GM18520 (cell line): ENCODE results near the gene ST6GALNAC3.
"Not testable (repeated sequence)": the region's sequence is repeated elsewhere in the genome, so short reads cannot be mapped to it uniquely, and the experiment has no call there.

Experiments used
- ATAC-seq: cut with Tn5 transposase; IDR thresholded peaks from one replicate; pipeline ENCODE4 v1.9.1; 2021; ENCODE audit not compliant: unreplicated experiment

ST6GALNAC3 gene

GRCh38 chr1:76613886-76614285 is 539.3 kb downstream of the ST6GALNAC3 start:
- no peak for ATAC-seq

DNA sequence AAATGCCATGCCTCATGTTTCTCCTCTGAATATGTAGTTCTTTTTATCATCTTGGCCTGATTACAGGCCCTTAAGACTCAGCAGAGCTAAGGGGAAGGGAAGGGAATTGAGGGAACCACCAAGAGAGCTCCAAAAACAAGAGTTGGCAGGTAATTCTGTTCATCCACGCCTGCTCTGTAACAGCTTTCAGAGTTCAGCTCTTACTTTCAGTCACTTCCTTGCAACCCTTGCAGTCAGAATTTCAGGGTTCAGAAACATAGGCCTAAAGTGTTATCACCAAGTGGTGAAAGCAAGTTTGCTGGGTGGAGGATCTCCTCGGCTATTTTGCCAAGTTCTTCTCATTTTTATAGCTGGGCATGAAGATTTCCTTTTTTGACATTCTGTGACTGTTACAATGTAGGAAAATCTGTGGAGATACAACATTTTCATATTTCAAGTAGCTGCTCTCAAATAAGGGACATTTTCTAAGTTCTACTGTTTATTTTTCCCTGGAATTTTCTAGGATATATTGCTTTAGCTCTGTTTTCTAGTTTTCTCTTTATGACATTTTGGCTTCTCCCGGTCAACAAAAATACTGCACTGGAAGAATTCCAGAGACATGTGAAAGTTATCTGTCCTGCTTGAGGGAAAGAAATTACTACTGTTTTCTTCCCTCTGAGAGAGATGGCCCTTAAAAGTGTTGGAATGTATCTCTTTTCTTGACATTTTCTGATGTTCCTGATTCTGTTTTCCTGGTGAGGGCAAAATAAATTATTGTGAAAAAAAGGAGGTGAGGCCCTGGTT is 540.9 kb downstream of the ST6GALNAC3 start:
- ATAC-seq: no peak

- ATAC-seq: no peak
Observed at GRCh38 chr1:76620371-76620770, 545.8 kb downstream of the ST6GALNAC3 start.

DNA sequence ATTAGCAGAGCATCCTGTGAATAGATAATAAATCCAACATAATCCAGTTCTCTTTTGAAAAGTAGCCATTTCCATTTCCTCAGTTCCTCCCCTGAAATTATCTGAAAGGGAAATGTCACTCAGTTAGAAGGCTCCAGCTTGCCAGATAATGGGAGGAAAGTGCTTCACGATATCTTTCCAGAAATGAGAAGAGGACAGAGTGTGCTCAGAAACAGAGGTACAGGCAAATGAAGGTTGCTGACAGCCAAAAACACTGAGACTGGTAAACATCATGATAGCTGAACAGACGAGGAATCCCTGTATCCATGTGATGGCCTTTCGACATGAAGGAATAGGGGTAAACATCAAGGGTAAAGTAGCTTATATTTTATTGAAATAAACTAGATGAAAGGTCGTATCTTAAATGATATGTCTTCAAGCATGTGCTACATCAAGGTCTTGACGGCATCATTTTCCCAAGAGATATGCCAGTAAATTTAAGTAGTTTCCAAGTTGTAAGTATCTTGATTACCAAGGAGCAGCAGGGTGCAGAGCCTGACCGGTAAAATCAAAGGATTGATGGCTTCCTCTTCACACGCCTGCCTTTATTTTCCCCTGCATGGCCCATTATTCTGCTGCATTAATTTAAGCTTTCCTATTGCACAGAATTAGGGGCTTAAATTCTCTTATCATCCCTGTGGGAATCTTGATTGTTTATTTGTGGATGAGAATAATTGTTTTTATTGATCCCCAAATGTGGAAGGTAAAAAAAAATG is 548.4 kb downstream of the ST6GALNAC3 start:
- no peak for ATAC-seq

DNA sequence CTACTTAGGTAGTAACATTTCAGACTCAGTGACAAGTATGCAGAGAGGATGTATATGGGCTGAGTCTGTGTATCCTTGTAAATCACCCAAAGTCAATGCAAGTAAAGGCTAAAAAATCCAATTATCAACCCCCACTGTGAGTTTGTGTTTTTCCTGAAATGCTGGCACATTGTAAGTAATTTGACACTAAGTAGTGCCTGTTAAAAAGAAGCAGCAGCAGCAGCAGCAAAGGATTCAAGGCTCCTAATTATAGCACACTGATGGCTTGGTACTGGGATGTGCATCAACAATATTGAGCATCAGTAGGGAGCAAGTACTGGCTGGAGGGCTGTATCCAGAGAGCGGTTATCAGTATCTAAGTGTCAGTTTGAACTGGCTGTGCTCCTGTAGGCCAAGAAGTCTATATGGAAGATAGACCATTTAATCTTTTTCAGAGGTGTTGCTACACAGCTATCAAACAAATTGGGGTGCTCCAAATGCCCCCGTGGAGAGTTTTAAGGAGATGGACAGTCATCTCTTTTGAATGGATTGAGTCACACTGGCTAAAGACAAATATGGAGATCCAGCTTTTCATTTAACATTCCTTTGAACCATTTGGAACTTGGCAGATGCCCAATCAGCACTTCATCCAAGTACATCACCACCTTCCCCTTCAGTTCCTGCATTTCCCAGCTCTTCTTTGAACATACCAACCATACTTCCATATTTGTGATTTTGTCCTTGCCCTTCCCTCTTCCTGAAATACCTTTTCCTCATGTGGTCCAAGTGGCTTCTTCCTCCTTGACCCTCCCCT is 551.5 kb downstream of the ST6GALNAC3 start:
- ATAC-seq: no peak

- ATAC-seq: no peak
Observed at GRCh38 chr1:76627498-76627897, 553.0 kb downstream of the ST6GALNAC3 start.

DNA sequence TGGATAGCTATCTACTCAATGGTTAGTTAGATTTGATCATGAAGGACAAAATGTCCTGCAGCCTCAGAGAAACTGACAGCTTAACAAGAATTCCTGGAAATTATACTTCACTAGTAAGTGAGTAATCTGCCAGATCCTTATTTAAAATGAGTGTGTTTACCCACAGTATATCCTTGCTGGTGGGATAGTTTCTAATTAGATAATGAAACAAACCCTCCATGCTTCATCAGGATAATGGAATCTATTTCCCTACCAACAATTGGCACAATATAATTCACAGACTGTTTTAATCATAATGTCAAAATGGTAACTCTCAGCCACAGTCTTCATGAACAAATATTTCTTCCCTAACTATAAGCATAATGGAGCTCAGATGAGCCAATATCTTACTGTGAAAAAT is 553.4 kb downstream of the ST6GALNAC3 start:
- ATAC-seq: no peak

GRCh38 chr1:76632136-76632535 is 557.6 kb downstream of the ST6GALNAC3 start:
- no peak for ATAC-seq

GRCh38 chr1:76635784-76636183 is 561.2 kb downstream of the ST6GALNAC3 start:
- no peak for ATAC-seq

GRCh38 chr1:76639181-76639580 is 564.6 kb downstream of the ST6GALNAC3 start:
- no peak for ATAC-seq

- ATAC-seq: no peak
Observed at GRCh38 chr1:76640092-76640491, 565.5 kb downstream of the ST6GALNAC3 start.

GRCh38 chr1:76640723-76641122 is 566.2 kb downstream of the ST6GALNAC3 start:
- ATAC-seq: no peak

GRCh38 chr1:76644139-76644538 is 569.6 kb downstream of the ST6GALNAC3 start:
- no peak for ATAC-seq

GRCh38 chr1:76652860-76653259 is 578.3 kb downstream of the ST6GALNAC3 start:
- ATAC-seq: not testable (repeated sequence)

DNA sequence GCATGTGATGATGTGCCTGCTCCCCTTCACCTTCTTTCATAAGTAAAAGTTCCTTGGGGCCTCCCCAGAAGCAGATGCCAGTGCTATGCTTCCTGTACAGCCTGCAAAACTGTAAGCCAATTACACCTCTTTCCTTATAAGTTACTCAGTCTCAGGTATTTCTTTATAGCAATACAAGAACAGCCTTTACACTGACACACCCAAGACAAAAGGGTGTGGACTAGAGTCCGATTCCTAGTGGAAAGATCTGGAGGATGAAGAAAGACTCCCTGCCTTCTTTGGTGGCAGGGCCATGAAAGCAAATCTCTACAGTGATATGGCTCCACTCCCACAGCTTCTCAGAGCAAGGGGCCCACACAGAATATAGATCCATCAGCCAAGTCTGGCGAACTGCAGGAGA is 583.1 kb downstream of the ST6GALNAC3 start:
- ATAC-seq: no peak

DNA sequence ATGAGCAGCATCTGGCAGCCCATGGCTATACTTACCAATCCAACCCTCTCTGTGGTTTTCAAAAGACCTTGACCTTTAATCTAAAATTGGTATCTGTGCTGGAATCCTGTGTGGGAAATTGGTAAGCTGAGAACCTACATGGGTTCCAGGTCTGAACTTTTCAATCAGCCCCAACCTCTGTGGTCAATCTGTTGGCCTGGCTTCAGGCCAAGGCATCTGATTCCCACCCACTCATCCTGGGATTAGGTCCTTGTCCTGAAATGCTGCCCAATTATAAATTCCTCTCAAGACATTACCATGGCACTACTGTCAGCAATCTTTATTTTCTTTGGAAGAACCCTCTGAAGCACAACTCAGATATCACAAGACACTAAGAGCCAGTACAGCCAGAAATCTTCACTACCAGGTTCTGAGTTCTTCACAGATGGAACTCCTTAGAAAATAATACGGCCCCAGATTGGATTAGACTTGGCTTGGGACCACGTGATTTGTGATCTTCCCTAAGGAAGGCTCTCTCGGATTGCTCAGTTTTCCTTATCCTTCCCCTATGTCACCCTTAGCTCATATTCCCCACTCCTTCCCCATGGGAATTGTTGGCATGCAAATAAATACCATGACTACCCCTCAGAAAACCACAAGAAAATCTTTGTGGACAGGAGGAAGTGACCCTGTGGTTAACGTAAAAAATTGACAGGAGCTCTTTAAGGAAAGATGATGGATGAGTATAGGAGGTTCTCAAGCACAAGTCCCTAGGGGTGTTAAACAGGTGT is 584.8 kb downstream of the ST6GALNAC3 start:
- ATAC-seq: no peak

DNA sequence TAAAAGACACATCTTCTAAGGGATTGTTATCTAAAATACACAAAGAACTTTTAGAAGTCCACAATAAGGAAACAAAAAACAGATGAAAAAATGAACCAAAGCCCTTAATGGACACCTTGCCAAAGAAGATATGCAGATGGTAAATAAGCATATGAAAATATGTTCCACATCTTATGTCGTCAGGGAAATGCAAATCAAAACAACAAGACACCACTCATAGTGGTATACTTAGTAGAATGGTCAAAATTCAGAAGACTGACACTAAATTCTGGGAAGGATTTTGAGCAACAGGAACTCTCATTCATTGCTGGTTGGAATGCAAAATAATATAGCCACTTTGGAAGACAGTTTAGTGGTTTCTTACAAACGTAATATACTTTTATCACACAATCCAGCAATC is 587.0 kb downstream of the ST6GALNAC3 start:
- ATAC-seq: no peak

- ATAC-seq: no peak
Observed at GRCh38 chr1:76666499-76666898, 592.0 kb downstream of the ST6GALNAC3 start.

DNA sequence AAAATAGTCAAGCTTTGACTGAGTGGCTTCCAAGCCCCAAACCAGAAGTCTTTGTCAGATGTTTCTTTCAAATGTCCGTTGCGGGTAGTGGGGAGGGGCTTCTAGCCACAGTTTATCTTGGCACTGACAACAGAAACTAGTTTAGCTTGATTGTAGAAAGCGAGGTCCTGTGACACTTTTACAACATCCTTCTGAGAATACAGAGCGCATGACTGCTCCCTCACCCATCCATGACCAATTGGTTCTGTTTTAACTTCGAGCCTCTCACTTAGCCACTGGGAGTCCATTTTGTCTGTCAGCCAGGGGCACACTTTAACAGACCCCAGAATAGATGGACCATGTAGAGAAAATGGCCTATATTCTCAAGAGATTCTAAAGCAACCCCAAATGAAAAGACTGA is 593.5 kb downstream of the ST6GALNAC3 start:
- ATAC-seq: peak; percentile 65

DNA sequence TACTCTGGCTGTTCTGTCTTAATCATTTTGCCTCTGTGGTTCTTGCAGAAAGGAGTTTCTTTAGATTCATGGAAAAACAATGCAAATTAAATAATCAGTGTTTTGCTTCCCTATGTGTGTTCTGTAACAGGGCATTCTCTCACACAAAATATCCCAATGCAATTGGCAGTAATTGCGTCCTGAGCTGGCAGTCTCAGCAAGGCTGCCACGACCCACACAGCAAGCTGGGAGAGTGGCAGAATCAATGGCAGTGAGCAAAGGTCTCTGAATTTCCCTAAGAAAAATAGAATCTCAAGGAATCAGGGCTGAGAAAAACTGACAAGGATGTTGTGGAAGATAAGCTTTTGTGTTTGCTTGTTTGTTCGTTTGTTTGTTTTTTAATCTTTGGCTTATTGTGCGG is 594.6 kb downstream of the ST6GALNAC3 start:
- ATAC-seq: no peak
